HG02852 (cell line): ENCODE data around the gene SV2C.
A peak's percentile ranks its signal among the peaks of the same experiment; 100 is the strongest.
"Not testable (repeated sequence)": the region's sequence is repeated elsewhere in the genome, so short reads cannot be mapped to it uniquely, and the experiment has no call there.

Experiments used
- ATAC-seq: cut with Tn5 transposase; IDR thresholded peaks from one replicate; pipeline ENCODE4 v1.9.1; 2021; ENCODE audit warnings: mild to moderate bottlenecking, moderate library complexity; ENCODE audit not compliant: unreplicated experiment

The SV2C gene

DNA sequence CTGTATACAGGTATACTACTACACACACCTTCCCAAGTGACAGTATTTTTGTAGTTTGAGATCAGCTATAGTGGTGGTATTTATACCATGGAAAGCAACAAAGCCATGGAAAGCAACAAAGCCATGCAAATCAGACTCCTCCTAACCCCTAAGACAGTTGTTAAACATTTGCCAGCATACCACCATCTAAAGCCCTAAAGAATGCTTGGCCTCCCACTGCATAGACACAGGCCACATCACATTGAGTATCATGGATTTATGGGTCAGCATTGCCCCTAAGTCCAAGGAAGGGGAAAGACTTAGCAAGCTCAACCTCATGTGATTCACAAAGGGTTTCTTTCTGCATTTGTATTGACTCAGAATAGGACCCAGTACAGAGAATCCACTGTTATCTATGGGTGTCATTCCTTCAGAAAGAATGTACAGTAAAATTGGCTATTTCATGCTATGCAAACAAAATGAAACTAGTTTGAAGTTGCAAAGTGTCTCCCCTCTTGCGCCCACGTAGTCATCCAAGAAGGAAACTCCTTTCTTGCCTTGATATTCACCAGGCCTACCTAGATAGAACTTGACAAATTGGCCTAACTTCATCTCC is 249.5 kb downstream of the SV2C start:
- ATAC-seq = no peak

DNA sequence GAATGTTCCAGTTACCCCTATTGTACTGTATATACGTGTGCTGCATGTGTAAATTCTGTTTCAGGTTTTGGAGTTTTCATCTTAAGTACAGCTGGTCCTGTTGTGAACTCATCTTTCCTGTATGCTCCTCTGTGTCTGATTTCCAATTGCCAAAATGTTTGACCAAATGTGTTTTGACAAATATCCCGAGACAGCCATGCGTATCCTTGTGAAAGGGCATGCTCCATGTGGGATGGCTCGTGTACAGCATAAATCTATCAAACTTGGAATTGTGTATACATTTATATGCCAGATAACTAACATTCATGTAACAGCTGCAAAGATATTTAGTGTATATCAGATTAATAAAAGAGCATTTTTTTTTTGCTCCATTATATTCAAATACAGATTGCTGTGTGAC is 250.4 kb downstream of the SV2C start:
- ATAC-seq = no peak

DNA sequence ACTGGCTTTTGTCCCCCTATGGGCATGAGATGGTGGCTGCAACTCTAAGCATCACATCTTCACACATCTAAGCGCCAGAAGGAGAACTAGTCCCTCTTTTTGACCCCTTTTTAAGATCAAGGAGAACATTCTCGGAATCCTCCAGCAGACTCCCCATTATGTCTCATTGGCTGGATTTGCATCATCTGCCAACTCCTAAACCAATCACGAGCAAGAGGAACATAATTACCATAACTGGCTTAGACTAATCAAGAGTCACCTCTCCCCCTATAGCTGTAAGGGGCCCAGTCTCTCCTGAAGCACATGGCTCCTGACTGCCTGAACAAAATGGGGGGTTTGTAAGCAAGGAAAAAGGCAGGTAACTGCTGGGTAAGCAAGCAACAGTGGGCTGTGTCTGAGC is 251.4 kb downstream of the SV2C start:
- ATAC-seq = no peak

DNA sequence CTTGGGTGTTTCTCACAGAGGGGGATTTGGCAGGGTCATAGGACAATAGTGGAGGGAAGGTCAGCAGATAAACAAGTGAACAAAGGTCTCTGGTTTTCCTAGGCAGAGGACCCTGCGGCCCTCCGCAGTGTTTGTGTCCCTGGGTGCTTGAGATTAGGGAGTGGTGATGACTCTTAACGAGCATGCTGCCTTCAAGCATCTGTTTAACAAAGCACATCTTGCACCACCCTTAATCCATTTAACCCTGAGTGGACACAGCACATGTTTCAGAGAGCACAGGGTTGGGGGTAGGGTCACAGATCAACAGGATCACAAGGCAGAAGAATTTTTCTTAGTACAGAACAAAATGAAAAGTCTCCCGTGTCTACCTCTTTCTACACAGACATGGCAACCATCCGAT is 252.3 kb downstream of the SV2C start:
- not testable (repeated sequence) for ATAC-seq

DNA sequence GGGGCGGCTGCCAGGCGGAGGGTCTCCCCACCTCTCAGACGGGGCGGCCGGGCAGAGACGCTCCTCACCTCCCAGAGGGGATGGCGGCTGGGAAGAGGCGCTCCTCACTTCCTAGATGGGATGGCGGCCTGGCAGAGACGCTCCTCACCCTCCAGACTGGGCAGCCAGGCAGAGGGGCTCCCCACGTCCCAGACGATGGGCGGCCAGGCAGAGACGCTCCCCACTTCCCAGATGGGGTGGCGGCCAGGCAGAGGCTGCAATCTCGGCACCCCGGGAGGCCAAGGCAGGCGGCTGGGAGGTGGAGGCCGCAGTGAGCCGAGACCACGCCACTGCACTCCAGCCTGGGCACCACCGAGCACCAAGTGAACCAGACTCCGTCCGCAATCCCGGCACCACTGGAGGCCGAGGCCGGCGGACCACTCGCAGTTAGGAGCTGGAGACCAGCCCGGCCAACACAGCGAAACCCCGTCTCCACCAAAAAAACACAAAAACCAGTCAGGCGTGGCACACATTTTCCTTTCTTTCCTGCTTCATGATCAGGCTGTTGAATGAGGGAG is 253.1 kb downstream of the SV2C start:
- not testable (repeated sequence) for ATAC-seq

DNA sequence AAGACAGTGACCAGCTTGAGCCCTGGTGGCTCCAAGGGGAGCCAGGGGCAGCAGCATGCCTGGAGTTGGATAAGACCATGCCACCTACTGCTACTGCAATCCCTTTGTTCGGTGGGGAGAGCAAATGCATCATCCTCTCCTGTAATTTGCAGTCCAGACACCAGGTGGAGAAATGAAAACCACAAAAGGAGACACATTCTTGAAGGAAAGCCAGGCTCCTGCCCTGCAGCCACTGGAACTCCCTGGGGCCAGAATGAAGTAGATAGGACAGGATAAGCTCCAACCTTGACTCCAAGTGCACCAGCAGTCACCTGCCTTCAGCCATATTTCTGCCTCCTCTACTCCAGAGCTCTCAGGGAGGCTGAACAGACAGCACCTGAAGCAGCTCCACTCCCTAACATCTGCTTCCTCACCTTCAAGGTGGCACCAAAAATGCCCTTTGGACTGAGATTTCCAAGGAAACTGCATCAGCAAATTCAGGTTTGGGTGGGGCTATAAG is 254.8 kb downstream of the SV2C start:
- peak; percentile 40 for ATAC-seq

DNA sequence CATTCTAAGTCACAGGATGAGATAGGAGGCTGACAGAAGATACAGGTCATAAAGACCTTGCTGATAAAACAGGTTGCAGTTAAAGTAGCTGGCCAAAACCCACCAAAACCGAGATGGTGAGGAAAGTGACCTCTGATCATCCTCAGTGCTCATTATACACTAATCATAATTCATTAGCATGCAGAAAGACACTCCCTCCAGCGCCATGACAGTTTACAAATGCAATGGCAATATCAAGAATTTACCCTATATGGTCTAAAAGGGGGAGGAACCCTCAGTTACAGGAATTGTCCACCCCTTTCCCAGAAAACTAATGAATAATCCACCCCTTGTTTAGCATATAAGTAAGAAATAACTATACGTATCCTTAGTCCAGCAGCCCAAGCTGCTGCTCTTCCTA is 256.7 kb downstream of the SV2C start:
- no peak for ATAC-seq

DNA sequence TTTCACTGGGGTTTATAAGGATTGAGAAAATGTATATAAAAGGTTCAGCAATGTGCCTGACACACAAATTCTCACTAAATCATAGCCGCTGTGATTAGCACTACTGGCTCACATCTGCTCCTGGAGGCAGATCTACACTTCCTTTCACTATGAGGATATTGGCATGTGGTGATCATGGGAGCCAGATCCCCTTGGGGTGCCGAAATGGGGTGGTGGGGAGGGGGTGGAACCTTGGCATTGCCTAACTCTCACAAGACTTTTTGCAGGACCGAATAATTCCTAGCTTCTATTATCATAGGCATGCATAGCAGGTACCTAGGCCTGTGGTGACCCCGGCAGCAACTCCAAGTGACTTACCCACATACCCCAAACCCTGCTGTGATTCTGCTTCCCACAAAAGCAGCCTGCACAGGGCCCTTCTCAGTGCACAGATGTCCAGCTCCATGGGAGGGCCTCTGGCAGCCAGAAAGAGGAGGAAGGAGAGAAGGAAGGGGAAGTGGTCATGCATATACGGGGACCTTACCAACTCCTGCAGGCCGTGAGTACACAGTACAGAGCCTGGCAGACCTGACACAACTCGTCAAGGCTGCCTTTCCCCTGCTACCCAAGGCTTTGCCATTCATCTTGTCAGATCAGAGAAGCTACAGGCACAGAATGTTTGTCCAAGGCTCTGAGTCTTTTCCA is 258.6 kb downstream of the SV2C start:
- ATAC-seq = no peak

DNA sequence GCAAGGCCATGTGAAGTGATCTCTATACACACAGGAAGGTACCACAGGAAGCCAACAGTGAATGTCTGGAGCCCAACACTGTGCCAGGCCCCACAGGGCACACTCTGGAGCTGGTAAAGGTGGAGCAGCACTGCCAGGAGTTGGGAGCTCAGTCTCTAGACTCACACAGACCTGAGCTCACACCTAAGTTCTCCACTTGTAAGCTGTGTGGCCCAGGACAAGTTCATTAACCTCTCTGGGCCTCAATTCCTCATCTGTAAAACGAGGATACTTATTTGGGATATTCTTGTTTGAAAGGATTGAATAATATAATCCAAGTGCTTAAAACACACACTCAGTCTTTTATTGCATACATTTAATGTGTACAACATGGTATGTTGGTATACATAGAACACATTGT is 259.3 kb downstream of the SV2C start:
- no peak for ATAC-seq

DNA sequence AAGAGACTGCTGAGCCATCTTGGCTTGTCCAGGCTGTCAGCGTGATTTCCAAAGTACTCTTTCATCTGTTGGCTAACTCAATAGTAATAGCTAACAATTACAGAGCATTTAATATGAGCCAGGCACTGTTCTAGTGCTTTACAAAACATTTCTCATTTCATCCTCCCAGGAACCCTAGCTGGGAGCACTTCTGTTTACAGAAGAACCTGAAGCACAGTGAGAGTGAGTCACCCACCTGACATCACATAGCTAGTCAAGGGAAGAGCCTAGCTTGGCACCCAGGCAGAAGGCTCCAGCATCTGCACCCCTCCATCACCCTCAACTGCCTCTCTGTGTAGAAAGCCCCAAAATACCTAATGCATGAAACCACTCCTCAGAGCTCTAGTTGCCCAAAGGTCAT is 262.4 kb downstream of the SV2C start:
- ATAC-seq = no peak

DNA sequence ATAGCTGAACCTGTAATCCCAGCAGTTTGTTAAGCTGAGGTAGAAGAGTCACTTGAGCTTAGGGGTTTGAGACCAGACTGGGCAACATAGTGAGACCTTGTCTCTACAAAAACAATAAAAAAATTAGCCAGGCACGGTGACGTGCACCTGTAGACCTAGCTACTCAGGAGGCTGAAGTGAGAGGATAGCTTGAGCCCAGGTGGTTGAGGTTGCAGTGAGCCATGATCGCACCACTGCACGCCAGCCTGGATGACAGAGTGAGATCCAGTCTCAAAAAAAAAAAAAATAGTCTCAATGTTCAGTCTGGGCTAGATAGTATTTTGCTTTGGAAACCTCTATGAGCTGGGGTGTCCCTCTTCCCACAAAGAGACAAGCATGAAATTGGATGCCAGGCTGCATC is 268.0 kb downstream of the SV2C start:
- peak; percentile 30 for ATAC-seq

DNA sequence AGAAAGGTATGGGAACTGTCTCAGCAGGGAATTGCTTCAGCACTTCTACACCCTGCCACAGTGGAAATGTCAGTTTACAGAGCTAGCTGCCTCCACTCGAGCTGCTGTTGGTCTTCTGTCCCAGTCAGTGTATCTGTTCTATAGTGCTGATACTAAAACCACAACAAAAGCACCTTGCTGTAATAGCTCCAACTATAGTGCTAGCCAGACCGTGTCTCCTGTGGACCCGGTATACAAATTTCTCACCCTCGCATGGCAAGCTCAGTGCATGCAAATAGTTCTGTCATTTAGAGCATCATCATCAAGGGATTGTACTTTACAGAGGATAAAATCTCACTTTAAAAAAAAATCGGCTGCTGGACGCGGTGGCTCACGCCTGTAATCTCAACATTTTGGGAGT is 268.4 kb downstream of the SV2C start:
- peak; percentile 100 for ATAC-seq

DNA sequence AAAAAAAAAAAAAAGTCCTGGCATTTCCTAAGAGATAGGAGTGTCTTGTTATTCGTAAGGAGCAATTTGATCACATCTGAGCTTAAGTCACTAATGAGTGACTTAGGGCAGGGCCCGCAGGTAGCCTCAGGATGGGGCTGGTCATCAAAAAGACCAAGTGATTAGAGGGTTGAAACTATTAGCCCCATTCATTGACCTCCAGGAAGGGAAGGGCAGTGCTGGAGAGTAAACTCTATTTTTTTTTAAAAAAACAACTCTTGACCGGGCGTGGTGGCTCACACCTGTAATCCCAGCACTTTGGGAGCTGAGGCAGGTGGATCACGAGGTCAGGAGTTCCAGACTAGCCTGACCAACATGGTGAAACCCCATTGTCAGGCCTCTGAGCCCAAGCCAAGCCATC is 273.7 kb downstream of the SV2C start:
- no peak for ATAC-seq

DNA sequence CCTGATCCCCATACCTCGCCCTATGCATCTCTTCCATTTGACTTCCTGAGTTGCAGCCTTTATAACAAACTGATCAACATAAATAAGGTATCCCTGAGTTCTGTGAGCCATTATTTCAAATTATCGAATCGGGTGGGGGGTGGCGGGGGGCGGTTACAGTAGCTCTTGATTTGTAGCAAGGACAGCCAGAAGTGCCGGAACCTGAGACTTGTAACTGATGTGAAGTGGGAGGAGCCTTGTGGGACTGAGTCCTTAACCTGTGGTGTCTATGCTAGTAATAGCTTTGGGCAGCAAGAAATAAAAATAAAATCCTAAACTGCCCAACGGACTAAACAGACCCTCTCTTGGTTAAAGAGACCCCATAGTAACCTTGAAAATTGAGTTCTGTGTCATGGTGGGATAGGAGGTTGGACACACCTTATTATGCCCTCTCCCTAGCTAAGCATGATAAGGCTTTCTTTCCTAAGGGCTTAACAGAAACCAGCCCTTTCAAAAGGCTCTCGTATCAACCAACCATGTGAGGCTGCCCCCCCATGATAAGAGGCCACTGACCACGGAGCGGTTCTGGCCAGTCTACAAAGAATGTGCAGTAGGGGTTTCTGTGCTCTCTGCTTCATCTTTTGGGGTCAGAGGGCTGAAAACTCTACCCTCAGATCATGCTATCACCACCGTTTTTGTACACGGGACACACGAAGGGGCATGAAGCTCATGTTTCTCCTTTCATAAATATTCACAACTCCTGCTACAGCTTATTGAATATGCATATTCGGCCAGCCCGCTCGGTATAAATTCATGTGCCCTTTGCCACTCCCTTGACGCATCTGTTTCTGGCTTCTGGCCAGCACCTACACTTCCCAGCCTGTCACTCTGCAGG is 280.4 kb downstream of the SV2C start:
- no peak for ATAC-seq

DNA sequence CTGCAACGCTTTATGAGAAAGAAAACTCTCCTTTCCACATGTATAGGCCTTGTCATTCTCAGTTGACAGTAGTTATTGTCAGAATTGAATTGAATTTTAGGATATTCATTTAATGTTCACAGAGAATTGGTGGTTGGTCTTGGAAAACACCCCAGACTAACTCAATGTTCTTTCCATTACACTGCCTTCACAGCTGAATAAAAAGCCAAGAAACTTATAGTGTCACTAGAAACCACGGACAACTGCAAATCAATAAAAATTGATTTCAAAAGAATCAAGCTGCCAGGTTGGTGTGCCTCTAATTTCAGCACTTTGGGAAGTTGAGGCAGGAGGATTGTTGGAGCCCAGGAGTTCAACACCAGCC is 281.0 kb downstream of the SV2C start:
- ATAC-seq = no peak

DNA sequence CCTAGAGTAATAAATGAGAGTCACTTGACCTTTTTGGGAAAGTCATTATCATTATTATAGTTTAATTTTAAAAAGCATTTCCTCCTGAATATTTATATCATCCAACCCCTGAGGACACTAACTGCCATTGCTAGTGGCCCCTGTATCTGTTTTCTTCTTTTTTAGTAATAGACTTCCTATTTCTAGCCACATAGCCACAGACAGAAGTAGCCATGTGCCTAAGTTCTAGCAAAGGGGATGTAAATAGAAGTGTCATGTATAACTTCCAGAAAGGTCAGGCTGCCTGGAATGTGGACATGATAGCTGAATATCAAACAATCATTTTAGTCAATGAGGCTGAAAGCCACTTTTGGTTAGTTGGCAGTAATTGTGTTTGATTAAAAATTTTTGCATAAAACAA is 282.4 kb downstream of the SV2C start:
- no peak for ATAC-seq

DNA sequence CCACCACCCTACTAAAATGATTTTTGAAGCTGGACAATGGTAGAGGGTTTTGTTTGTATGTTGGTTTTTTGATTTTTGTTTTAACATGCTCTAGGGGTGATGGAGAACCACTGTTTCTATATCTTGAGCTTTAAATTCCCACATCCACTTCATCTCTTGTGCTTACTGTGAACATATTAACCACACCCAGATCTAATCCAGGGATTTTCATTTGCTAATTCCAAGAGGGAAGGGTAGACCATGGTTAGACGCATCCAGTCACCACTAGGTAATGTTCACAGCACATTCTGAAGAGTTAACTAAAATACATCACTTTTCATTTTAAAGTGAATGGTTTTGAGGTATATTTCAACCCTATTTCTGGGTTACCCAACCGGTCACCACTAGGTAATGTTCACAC is 283.4 kb downstream of the SV2C start:
- no peak for ATAC-seq

DNA sequence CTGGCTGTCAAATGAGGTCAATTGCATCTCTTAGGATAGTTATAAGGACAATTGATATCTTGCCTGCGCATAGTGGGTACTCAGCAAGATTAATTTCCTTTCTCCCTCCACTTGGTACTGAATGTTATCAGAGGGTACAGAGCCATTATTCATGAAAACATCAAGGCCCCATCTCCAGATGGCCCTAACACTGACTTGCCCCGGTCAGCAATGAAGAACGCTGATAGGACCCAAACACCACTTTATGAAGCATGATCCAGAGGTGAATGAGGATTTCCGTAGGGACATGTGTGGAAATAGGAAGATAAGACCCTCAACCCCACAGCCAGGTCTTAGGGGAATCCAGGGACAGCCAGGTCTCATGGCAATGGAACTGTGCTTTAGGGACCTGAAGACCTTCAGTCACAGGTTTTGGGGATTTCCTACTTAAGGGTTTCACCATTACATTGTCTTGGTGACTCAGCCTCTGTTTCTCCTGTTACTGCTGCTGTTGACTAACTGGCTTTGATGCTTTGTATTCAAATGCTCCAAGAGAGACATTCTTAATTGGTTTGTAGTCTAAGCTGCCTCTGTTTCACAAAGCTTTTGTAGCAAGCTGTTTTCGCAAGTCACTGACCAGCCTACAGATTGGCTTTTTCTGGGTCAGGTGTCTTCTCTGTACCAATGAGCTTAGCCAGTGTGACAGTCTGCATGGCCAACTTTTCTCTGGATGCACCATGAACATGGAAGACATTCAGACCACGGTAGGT is 284.6 kb downstream of the SV2C start:
- peak; percentile 62 for ATAC-seq

DNA sequence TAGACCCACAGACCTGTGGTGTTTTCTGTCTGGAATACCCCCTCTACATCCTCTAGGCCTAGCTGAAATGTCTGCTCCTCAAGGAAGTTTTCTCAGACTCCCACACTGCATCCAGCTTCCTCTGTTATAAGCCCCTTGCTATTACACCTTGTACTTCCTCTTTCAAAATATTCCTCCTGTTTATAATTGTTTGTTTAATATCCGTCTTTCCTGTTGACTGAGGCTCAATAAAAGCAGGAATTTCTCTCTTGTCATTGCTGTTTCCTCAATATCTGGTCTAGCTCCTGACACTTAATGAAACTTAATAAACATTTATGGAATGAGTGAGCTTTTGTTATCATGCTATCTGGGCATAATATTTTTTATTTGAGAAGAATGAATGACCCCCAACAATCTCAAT is 285.8 kb downstream of the SV2C start:
- ATAC-seq = no peak

DNA sequence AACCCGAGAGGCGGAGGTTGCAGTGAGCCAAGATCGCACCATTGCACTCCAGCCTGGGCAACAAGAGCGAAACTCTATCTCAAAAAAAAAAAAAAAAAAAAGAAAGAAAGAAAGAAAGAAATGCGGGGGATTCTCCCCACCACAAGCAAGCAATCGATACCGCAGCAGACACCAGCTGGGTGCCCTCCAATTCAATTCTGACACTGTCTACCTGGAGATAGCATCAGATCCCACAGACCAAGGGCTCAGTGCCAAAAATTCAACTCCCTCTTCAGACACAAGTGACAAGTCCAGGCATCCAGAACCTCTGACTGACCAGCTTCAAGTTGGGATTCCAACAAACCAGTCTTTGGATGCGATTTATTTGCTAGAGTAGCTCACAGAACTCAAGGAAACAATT is 286.5 kb downstream of the SV2C start:
- ATAC-seq = not testable (repeated sequence)

DNA sequence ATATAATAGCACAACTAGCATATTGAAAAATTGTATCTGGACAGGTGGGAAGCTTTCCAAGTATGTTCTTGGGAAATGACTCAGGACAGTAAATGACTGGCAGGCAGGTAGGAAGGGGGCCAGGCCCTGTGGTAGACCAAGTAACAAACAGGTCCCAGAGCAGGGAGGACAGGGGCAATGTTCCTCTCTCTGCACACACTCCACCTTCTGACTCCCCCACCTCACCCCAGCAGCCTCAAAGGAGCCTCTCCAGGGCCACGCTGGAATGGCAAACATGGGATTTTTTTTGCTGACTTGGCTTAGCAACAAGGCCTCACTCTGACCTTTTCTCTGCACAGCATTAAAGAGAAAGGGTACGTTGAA is 288.8 kb downstream of the SV2C start:
- no peak for ATAC-seq
